ENCODE data around the gene MYO1C.
"Not testable (repeated sequence)": the region's sequence is repeated elsewhere in the genome, so short reads cannot be mapped to it uniquely, and the experiment has no call there.

Gene MYO1C, protein sequence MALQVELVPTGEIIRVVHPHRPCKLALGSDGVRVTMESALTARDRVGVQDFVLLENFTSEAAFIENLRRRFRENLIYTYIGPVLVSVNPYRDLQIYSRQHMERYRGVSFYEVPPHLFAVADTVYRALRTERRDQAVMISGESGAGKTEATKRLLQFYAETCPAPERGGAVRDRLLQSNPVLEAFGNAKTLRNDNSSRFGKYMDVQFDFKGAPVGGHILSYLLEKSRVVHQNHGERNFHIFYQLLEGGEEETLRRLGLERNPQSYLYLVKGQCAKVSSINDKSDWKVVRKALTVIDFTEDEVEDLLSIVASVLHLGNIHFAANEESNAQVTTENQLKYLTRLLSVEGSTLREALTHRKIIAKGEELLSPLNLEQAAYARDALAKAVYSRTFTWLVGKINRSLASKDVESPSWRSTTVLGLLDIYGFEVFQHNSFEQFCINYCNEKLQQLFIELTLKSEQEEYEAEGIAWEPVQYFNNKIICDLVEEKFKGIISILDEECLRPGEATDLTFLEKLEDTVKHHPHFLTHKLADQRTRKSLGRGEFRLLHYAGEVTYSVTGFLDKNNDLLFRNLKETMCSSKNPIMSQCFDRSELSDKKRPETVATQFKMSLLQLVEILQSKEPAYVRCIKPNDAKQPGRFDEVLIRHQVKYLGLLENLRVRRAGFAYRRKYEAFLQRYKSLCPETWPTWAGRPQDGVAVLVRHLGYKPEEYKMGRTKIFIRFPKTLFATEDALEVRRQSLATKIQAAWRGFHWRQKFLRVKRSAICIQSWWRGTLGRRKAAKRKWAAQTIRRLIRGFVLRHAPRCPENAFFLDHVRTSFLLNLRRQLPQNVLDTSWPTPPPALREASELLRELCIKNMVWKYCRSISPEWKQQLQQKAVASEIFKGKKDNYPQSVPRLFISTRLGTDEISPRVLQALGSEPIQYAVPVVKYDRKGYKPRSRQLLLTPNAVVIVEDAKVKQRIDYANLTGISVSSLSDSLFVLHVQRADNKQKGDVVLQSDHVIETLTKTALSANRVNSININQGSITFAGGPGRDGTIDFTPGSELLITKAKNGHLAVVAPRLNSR

DNA sequence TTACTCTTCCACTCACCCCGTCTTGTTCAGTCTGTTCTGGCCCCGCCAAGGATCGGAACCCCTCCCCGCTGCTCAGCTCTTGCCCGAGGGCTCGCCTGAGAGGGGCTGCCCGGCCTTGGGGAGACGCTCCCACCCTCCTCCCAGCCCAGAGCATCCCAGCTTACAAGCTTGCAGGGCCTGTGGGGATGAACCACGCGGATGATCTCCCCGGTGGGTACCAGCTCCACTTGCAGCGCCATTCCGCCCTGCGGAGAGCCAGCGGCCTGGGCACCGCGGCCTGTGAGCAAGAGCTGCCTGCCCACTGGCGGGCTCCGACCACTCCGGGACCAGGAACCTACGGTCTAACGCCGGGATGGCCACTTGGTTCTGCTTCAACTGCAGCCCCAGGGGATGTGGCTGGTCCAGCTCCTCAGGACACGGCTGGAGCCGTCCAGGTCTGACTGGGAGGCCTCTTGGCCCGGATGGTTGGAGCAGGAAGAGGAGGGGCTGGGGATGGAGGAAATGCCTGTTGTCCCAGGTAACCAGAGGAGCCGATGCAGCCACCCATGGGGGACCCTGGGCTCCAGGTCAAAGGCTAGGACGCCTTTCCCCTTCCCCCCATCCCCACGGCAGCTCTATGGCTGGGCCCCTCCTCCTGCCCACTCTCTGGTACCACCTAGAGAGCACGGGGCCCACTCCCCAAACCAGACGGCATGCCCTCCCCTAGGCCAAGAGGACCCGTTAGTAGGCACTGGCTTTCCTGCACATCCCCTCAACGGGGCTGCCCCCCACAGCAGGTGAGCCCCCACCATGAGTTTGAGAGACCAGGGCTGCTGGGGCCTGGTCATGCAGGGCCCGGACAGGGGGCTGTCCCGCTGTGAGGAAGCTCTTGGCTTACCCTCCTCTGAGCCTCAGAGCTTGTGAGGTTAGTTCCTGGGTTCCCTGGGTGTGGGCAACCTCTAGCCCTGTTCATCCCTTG is at the start of gene MYO1C:
Gene MYO1C (minus strand): TSS at position 438 of the 958 bp plus-strand sequence. CDS start 199 bp downstream, at position 239.
- DNase-seq: no peak

DNA sequence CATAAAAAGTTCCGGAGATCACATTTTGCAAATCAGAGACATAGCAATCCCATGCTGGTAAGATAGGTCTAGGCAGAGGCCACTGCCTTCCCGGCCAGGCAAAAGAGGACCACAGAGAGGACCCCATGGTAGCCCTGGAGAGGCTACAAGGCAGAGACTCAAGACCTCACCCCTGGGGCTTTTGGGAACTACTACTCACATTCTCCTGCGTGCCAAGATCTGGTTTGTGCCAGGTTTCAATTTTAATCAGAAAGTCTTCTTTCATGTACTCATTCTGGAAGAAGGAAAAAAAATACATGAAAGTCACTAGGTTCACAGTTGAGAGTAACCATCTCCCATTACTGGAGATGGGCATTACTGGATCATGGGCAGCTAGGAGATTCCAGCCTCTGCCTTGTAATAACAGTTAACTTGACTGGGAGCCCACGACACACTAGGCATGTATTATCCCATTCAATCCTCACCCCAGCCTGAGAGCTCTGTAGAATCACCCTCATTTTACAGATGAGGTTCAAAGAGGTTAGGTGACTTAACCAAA is 49.0 kb upstream of the MYO1C start:
- no peak for DNase-seq

DNA sequence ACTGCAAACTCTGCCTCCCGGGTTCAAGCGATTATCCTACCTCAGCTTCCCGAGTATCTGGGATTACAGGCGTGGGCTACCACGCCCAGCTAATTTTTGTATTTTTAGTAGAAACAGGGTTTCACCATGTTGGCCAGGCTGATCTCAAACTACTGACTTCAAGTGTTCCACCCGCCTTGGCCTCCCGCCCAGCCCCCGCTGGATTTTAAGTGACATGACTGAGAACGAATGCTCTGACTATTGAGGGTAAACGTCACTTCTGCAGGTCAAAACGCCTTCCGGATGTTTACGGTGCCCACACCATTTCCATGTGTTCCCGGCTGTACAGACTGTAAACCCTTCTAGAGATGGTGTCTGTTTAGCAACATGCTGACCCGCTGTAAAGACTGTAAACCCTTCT is 47.3 kb upstream of the MYO1C start:
- DNase-seq: no peak

DNA sequence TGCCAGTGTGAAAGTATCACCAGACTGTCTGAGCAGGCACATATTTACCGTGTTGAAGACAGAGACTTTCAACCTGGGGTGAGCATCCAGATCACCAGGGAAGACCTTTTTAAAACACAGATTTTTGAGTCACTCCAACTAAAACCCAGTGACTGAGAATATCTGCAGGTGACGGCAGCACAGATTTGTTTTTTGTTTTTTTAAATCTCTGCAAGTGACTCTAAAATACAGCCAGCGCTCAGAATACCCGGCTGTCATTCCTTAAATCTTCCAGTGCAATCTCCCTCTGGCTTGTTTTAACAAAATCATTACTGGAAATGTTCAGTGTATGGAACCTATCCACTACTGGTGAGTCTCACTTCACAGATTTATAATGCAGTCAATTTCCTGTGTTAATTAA is 43.3 kb upstream of the MYO1C start:
- no peak for DNase-seq

DNA sequence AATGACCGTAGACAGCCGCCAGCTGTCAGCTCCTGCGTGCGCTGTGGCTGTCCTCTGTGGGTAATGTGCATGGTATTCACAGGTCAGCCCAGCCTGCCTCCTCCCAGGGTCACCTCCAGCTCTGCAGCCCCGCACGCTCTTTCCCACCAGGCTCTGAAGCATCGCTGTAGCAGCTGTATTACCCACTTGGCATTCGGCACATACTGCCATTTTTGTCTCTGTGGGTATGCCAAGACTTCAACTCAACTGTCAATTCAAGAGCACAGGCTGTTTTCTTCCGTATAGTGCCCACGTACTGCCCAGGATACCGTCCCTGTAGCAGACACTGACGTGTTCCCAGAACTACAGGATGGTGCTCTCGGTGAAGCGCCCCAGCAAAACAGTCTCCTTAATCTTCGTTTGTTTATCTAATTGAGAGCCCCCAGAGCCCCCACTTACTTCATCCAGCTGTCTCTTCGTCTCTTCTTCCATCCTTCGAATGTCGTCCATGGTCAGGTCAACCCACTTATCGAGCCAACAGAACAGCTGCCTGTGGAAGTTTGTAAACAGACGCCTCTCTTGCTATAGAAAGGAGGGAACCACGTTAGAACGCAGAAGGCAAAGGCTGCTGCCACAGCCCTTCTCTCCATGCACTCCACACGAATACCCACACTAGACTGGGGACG is 41.3 kb upstream of the MYO1C start:
- DNase-seq: no peak

DNA sequence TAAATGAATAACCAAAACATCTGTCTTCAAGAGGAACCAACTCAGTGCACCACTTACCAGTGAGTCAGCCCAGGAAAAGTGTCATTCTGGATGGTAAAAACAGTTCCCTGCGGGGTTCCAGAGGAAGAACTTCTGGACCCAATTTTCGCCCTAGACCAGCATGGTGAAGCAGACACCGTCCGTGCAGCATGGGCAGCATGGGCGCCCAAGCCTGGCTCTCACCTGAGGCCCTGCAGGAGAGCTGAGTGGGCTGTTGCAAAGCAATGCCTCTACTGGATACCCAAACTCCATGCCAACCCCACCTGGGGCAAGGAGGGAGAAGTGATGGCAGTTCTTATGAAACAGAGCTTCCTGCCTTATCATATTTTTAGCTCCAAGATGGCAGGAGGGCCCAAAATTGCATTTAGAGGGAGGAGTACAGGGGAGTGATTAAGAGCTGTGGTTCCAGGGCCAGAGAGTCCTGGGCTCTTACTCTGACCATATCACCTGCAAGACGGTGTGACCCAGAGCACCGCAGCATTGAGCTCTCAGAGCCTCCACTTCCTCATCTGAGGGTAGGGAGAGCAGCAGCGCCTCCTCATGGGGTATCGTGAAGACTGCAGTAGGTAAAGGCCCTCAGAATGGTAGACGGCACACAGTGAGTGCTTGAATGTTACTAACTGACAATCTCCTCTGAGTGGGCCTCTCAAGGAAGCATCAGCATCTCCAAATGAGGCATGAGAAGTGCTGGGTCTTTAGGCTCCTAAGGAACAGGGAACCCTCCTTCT is 40.5 kb upstream of the MYO1C start:
- peak; percentile 45 for DNase-seq

DNA sequence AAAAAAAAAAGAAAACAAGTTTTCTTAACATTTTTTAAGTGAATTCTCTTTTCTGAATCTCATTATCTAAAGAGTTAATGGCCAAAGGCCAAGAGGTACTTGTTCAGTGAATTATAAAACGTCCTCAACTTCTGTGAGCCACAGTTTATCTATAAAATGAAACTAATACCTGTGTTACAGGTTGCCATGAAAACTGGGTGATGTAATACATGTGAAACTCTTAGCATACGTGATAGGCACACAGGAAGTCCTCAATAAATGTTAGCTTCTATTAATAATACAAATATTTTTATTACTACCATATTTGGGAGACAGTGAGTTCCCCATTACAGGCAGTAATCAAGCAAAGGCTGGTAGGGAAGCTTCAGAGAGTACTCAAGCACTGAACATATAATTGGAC is 37.4 kb upstream of the MYO1C start:
- DNase-seq: no peak

DNA sequence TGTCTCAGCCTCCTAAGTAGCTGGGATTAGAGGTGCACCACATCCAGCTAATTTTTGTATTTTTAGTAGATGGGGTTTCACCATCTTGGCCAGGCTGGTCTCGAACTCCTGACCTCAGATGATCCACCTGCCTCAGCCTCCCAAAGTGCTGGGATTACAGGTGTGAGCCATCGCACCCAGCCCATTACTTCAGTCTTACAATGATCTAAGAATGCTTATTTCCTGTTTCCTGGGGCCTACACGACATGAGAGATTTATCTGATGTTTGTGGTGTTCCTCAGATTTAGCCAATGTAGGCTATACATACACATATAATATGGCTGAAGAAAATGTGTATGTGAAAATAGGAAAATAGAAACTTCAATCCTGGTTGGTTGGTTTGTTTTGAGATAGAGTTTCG is 34.4 kb upstream of the MYO1C start:
- not testable (repeated sequence) for DNase-seq

DNA sequence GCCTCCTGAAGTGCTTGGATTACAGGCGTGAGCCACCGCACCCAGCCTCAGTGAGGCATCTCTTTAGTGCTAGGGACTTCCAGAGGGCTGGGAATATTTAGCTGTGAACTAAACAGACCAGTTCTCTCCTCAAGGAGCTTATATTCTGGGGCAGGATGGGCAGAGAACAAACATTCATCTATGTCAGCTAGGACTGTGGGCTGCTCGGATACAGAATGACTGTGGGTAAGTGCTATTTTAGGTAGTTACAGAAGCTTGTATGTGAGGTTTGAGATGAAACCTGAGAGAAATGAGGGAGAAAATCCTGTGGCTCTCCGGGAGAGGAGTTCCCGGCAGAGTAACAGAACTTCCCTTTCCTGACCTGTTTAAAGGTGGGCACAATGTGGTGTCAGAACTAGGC is 30.1 kb upstream of the MYO1C start:
- no peak for DNase-seq

DNA sequence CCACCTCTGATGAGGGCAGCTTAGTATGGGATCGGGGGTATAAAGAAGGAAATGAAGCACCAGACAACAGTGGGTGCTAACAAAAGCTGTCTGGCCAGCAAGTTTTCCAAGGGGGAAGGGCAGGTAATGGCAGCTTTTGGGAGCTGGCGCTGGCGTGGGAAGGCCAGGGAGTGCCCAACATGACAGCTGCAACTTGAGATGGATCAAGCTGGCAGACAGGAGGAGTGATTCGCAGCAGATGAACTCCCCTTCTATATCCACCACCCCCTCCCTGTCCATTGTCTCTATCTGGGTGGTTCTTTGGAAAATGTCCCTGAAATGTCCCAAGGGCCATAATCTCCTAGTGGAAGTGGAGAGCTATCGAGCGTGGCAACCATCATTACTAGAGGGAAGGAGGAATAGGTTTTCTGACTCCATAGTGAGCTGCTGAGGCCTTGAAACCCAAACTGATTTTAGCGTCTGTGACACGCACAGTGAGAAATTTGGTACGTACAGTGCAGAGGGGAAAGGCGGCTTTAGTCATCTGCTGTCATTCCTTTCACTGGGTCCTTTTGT is 28.7 kb upstream of the MYO1C start:
- no peak for DNase-seq

DNA sequence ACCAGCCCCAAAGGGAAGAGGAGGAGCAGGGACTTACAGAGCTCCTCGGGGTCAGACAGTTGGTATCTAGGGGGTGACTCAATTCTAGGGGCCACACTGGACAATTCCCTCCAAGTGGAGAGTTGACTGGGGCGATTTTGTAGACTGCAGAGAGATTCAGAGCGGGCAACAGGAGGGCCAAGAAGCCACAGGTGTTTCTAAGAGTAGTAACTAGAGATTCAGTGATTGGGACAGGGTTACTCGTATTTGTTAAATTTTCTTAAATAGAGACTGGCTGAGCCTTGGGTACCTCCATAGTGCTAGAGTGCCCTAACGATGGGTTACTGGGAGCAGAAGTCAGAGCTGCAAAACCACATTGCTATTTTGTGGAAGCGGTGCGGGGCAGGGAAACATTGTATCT is 27.2 kb upstream of the MYO1C start:
- DNase-seq: no peak

DNA sequence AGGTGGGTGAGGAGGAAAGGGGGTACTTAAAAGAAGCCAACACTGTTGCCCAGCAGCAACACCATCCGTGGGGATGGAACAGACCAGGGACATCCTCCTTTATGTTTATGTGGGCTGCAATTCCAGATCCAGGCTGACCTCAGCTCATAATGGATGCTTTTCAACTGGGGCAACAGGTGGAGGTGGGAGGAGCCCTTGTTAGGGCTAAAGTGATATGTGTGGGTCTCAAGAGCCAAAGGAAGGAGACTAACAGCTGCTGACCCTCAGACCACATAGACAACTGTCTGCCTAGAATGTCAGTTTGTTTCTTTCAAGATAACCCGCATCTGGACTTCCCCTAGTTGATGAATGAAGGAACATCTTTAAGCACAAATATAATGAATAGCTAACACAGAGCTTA is 25.9 kb upstream of the MYO1C start:
- no peak for DNase-seq

DNA sequence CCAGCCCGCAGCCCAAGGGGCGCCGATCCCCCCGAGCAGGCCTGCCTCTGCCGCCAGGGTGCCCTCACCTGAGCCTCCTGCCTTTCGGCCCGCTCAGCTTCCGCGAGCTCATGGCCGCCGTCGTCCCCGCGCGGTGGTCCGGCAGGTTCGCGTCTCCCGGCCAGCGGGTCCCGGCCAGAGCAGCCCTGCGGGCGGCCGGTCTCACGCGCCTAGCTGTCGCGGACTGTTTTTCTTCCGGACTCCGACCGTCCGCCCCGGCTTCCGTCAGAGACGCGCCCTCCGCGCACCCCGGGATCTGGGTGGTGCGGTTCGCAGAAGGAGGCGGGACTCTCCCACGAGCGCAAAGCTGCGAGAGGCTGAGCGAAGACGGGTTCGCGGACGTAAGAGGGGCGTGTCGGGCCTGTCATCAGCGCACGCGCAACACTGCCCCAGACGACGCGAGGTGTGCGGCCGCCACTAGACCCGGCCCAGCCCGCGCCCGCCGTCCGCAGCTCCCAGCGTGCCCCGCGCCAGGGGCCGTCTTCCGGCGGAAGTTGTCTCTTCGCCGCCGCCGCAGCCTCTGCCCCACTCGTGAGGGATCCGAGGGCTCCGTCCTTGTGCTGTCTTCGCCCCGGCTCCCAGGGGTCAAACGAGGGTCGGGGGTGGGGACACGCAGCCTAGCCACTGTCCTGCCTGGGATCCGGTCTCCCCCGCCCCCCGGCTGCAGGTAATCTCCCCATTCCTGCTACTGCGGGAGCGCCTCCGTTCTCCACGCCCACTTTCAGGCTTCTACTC is 24.1 kb upstream of the MYO1C start, which contains the start of gene INPP5K:
Gene INPP5K (minus strand): TSS at position 225 of the 774 bp plus-strand sequence. CDS start 113 bp downstream, at position 112.
- DNase-seq: peak; percentile 97

DNA sequence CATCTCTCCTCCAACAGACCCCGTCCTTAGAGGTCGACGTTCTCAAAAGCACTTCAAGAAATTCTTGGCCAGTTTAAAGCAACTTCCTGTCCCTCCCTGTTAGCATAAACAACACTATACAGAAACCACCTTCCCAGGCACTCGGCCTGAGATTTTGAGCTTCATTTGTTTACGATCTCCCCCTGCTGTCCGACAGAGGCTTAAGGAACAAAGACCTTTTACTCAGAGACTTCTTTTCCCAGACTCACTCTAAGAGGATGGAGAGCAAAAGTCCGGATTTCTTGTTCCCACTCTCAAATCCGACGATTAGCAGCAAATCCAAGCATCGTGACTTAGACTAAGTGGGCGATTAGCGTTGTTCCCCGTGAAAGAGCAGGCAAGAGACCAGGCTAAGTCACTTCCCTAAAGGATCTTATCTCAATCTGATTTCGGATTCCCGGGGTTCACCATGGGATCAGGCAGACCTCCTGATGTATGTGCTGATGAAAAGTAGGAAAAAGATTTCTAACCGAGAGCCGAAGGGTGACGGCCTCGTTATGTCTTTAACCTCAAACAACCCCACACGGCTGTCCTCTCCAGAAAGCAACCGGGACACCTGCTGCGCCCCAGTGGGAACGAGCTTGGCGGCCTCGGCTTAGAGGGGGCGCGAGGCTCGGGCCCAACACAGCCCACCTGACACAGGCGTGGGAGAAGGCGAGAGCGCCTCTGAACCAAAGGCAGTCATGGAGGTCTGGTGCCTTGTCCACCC is 23.3 kb upstream of the MYO1C start:
- peak; percentile 31 for DNase-seq

DNA sequence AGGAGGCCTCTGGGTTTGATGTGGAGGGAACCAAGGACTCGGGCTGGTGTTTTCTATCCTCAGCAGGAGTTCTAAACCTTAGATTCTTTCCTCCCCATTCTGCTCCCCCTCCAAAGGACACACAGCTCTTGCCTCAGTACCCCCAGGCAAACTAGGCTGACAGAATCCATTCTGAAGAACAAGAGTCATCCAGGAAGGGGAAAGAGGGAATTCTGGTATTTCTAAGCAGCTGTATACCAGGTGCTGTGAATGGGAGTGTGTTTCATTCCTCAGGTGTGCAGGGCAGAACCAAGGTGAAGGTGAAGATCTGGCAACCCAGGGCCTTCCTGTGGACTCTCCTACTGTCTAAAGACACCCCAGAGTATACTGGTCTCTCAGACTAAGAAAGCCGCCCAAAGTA is 19.9 kb upstream of the MYO1C start:
- DNase-seq: no peak

DNA sequence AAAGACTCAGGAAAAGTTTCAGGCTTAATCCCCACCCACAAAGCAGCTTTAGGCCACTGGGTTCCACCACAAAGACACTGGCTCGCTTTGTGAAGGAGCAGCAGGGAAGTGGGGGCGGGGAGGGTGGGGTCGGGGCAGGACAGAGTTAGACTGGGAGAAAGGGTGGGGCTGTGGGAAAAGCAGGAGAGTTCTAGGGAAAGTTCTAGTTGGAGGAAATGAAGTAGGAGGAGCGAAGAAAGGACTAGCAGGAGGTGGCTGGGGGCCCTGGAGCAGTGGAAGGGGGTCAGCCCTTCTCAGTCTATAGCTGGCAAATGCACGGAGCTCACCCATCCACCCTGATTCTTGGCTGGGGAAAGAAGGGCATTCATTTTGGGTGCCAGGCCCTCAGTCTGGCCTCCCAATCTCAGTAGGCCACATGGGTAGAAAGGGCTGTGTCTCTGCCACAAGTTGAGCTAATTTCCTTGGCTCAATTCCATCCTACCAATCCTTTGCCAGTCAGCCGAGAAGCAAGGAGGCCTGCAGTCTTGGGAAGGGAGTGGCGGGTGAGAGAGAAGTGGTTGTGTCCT is 19.4 kb upstream of the MYO1C start:
- no peak for DNase-seq

DNA sequence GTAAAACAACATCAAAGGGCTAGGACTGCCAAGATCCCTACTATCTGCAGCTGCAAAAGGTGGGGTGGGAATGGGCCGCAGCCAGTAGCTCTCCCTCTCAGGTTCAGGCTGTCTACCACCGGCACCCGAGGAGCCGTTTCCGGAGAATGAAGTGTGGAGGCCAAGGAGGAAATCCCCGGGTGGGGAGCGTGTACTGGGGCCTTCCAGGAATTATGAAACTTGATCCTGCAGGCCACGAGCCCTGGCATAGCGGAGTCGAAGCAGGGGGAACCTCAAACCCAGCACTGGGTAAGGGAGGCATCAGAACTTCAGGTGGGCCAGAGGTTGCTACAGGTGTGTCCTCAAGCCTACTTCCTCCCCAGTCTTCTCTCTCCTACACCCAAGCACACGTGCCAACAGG is 18.8 kb upstream of the MYO1C start:
- no peak for DNase-seq

DNA sequence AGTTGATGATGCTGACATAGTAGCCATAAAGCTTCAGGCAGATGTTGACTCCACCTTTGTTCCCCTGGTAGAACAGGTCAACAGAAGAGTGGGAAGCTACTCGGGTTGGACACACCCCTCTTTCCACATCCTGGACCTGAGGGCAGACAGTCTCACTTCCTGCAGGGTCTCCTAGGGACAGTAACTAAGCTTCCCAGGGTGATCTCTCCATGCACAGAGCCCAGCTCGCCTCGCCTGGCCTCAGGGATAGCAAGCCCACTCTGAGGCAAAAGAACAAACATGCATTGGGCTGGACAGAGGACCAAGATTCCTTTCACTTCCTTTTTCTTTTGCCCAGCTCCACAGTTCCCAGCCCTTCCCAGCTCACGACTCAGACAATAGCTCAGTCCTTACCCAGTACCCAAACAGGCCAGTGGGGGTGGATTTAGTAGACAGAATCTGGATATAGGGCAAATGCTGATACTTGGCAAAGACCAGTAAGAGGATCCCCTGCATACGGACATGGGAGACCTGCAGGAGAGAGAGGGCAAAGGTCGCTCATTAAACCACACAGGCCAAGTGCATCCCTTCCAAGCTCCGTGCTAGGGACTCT is 16.9 kb upstream of the MYO1C start:
- DNase-seq: no peak

Data from activated naive CD4-positive, alpha-beta T cell treated with anti-CD3 and anti-CD28 coated beads, Interleukin-2, amount 50 U/mL, for 16 hours (primary cell).